Stimulated activated CD8-positive, alpha-beta memory T cell treated with anti-CD3 and anti-CD28 coated beads, Interleukin-12 subunit alpha, Interleukin-12 subunit beta, amount 100 ng/mL, for 1 hour (primary cell): ENCODE results near the gene RCSD1.

ENCODE experiments used
- DNase-seq: peaks from one replicate; pipeline ENCODE4 v3.0.0-alpha.2; 2020; ENCODE audit warnings: low read depth

RCSD1 gene

DNA sequence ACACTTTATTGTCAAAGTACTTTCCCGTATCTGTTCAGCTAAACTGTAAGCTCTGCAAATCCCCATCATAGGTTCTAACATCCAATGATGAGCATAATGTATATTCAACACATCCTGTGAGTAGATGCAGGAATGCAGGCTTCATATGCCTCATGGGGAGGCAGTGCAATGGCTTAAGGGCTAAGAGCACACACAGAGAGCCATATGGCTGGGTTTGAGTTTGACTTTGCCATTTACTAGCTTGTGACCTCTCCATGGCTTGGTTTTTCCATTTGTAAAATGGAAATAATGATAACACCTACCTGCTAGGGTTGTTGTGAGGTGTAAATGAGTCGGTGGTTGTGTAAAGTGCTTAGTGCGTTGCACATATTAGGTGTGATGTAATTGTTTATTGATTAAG is 13.4 kb downstream of the RCSD1 start:
- DNase-seq: no peak

GRCh38 chr1:167644551-167644950 is 14.5 kb downstream of the RCSD1 start:
- no peak for DNase-seq

DNA sequence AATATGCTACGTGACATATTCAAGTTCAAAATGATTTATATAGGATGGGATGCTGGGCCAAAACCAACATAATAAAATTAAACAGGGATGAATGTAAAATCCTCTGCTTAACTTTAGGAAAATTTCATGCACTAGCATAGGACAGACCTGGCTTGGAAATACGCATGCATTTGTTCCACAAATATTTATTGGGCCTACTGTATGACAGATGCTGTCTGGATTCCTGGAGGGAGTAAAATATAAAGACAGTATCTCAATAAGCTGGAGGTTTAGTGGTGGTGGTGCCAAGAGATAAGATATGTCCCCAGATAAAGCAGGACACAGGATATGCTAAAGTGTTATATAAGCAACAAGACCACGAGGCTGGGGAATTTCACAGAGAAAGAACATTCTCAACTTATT is 15.1 kb downstream of the RCSD1 start:
- no peak for DNase-seq

- no peak for DNase-seq
These were observed 15.8 kb downstream of the RCSD1 start for GRCh38 chr1:167645625-167646414.

DNA sequence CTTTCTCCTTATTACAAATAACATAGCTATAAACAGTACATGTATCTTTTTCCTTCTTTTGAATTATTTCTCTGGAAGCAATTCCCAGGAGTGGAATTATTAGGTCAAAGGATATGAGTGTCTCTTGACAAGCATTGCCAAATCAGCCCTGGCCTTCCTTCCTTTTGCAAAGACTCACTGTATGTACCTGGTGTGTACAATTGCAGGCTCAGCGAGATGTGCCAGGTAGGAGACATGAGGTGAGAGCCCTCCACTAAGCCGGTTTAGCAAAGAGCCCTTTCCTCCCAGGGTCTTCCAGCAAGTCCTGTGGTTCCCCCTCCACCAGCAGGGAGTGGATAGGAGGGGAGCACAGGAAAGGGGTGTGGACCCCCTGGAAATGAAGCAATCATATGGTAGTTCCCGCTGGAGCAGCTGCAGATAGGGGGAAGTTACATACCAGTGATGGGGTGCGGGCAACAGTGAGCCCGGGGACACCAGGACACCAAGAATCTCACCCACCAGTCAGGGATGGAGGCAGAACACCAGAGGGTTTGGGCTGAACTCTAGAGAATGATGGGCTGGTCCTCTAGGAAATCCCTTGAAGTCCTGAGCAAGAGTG is 18.3 kb downstream of the RCSD1 start:
- DNase-seq: no peak

DNA sequence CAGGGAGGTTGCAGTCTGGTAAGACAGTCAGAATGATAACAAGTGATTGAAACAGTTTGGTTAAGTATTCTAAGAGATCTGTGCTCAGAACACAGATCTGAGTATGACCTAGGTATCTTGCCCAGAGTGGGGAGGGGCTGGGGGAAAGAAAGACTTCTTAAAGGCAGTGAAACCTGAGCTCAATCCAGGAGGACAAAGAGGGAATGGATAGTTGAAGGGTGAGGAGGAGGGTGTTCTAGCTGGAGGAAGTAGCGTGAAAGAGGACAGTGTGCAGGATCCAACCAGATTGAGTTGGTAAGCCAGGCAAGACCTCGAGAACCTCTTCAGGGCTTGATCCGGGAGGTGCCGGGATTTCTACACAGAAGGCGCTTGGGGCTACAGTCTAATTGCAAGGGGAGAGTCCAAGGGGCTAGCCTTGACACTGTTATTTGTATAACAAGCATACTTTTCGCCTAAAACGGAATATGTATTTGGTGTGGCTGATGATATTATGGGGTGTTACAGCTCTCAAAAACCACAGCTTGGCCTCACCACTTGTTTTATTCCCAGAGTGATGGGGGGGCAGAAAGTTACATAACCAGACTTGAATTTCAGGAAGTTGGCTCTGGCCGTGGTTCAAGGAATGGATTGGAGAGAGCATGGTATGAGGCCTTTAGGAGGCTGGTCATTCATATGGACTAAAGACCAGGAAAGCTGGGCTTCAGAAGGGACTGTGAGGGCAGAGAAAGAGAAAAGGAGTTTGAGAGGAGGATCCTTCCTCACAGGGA is 19.1 kb downstream of the RCSD1 start:
- DNase-seq: no peak

GRCh38 chr1:167650269-167651160 is 20.5 kb downstream of the RCSD1 start:
- no peak for DNase-seq

GRCh38 chr1:167651161-167651693 is 21.2 kb downstream of the RCSD1 start:
- no peak for DNase-seq

DNA sequence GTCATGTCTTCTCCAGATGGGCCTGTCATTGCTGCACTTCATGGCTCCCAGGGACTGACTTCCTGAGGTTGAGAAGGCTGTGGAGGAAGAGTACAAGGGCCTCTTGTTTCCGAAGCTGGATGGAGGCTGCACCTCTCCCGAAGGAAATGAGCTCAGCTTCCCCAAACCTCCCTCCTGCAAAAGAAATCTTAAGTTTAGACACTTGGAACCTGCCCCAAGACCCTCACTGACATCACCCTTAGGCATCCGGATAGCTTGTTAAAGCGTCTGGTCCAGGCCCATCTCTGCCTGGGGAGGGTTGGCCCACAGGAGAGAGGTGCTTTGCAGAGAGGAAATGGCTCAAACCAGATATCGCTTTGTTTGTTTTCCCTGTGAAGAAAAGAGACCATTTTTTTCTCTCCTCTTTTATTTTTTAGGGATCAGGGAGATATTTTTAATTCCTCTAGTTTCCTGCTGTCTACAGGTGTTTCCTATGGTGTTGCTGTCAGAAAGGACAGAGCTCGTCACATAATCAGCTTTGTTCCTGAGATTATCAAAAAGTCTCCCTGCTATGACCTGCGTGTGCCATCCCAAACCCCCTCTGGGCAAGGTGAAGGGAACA is 25.0 kb downstream of the RCSD1 start:
- no peak for DNase-seq

GRCh38 chr1:167656657-167657056 is 26.6 kb downstream of the RCSD1 start:
- no peak for DNase-seq

DNA sequence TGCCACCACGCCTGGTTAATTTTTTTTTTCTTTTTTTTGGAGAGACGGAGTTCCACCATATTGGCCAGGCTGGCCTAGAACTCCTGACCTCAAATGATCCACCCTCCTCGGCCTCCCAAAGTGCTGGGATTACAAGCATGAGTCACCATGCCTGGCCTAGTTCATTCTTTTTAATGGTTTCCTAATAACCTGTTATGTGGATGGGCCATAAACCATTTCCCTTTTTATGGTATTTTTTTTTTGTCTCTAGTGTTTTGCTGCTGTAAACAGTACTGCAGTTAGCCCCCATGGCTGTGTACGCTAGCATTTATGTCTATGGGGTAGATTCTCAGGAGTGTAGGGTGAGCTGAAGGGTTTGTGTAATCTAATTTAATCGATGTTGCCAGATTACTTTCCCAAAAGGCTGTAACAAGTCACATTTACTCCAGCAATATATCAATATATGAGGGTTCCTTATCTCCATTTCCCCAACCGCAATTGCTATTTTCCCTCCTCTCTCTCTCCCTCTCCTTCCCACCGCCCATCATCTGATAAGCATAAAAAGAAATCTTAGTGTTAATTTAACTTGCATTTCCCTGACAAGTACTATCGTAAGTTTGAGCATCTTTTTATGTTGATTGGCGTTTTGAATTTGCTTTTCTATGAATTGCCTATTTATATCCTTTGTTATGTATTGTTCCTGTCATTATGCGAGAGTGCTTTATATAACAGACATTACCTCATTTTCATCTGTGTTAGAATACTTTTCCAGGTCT is 28.7 kb downstream of the RCSD1 start:
- DNase-seq: no peak

GRCh38 chr1:167659450-167659849 is 29.4 kb downstream of the RCSD1 start:
- DNase-seq: no peak

GRCh38 chr1:167659881-167660280 is 29.8 kb downstream of the RCSD1 start:
- no peak for DNase-seq

DNA sequence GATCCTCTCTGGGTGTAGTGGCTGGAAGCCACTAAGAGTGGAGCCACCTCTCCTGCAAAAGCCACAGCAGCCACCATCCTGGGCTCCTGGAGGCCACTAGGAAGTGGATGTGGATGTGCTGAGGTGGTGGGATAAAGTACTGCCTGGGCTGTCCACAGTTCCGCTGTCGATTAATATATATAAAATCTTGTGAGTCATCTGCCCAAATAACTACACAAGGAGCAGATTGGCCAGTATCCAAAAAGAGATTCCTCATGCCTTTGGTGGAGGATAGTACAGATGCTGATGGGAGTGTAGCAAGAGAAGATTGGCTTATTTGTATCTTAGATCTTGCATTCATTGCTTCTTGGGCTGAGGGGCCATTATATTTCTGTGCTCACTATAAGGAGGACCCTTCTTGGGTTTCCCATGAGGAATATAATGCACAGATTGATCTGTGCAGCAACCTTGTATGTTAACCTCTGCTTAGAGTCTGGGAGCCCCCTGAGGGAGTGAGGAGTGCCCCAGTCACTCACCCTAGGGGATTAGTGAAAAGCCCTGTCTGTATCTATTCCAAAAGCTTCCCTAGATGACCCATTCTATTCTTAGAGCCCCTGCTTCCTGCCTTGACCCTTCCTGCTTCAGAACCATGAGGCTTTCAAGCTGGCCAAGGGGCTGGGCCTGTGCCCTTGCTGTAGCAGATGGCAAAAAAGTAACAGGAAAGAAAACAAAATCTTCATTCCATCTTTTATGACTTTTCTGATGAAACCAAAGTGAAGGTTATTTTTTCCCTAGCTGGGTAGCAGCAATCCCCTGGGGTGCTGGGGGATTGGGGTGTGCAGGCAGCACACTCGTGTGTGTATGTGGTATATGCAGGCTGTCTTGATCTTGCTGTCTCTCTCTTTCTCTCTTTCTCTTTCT is 31.7 kb downstream of the RCSD1 start:
- DNase-seq: no peak

GRCh38 chr1:167663002-167663772 is 33.2 kb downstream of the RCSD1 start:
- no peak for DNase-seq

DNA sequence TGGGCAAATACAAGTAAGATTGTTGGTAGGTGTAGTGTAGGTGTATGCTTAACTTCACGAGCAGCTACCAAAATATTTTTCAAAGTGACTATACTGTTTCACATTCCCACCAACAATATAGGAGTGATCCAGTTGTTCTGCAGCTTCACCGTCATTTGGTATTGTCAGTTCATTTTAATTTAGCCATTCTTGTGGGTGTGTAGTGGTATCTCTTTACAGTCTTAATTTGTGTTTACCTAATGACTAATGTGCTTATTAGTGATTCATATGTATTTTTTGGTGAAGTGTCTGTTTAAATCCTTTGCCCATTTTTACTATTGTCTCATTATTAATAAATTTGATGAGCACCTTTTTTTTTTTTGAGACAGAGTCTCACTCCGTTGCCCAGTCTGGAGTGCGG is 35.4 kb downstream of the RCSD1 start:
- DNase-seq: no peak

- no peak for DNase-seq
These were observed 36.4 kb downstream of the RCSD1 start for GRCh38 chr1:167666416-167666815.

GRCh38 chr1:167667536-167667935 is 37.5 kb downstream of the RCSD1 start:
- DNase-seq: no peak

DNA sequence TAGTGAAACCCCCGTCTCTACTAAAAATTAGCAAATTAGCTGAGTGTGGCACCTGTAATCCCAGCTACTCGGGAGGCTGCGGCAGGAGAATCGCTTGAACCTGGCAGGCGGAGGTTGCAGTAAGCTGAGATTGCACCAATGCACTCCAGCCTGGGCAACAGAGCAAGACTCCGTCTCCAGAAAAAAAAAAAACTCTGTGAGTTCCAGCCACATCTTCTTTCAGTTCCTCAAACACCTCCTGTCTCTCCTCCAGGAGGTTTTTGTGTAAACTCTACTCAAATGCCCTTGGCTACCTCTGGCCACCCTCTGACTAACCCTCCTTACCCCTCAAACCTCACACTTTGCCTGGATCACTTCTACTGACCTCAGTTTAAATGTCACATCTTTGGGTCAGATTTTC is 38.1 kb downstream of the RCSD1 start:
- DNase-seq: no peak
